Dedifferentiated amniotic fluid mesenchymal stem cell (primary cell): ENCODE data around the gene COX7B2.
A peak's percentile ranks its signal among the peaks of the same experiment; 100 is the strongest.

ENCODE experiments used
- DNase-seq: peaks from one replicate; pipeline ENCODE4 v3.0.0-alpha.2; 2016; ENCODE audit errors: extremely low spot score

Gene COX7B2

GRCh38 chr4:46889410-46889809 lies 19.6 kb downstream of the COX7B2 start:
- DNase-seq = no peak

DNA sequence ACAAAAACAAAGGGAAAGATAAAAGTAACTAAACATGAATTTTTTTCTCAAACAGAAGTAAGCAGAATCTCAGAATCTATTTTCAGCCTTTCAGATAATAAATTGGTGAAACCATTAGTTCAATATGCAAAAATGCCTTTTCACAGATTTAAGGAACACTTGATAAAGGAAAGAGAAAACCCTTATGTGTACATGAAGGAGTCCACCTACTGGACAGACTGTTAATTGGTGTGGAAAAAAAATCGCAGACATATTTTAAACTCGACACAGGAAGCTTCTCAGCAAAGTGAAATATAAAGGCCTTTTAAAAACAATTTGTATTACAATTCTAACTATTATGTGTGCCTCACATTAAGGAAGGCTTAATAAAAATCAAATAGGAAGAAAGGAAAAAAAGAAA lies 22.3 kb downstream of the COX7B2 start:
- DNase-seq = no peak

GRCh38 chr4:46878641-46879040 lies 30.4 kb downstream of the COX7B2 start:
- no peak for DNase-seq

DNA sequence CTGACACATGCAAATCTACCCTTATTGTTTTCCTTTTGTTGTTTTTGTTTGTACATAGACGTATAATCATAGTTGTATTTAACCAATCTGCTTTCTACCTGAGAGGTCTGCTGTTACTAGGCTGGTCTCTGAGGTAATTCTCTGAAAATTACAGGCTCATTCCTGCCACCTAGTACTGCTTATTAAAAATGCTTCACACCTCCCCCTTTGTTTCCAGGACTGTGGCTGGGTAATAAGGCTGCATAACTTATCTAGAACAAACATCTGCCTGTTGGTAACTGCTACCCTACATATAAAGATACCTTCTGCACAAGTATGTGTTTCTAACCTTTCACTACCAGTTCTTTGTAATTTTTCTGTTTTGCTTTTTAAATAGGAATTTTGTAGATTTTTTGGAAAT lies 34.2 kb downstream of the COX7B2 start:
- no peak for DNase-seq

GRCh38 chr4:46870411-46870810 lies 38.6 kb downstream of the COX7B2 start:
- no peak for DNase-seq

GRCh38 chr4:46856333-46856732 lies 52.7 kb downstream of the COX7B2 start:
- no peak for DNase-seq

GRCh38 chr4:46852800-46853199 lies 56.2 kb downstream of the COX7B2 start:
- no peak for DNase-seq

DNA sequence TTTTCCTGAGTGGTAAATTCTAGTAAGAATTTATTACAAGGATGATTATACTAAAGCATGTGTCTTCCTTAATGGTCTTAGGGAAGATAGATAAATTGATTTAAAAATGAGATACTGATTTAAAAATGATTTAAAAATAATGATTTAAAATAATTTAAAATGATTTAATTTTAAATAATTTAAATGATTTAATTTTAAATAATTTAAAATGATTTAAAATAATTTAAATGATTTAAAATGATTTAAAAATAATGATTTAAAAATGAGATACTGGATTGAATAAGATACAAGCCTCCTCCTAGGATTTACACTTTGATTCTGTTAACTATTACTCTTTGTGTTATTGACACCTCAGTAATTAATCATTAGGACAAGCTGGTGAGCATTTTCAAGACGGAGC lies 59.0 kb downstream of the COX7B2 start:
- no peak for DNase-seq

- DNase-seq = peak; percentile 68
These were observed 64.6 kb downstream of the COX7B2 start for GRCh38 chr4:46844325-46844917.

DNA sequence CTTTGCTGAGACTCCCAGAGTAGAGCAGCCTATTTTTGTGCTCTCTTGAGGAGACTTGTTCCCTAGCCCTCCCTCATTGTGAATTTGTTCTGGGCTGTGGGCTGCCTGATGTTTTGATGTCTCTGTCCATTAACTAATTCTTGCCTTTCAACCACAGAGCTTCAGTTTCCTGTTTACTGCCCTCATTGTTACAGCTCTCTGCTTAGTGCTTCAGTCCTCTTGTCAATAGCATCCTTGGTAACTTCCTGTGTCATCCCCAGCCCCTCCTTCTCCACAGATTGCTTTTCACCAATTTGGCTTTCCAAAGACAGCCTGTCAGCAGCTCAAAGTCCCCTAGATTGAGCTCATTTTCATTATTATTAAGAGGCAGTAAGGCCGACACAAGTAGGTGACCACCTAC lies 69.9 kb downstream of the COX7B2 start:
- DNase-seq = no peak

DNA sequence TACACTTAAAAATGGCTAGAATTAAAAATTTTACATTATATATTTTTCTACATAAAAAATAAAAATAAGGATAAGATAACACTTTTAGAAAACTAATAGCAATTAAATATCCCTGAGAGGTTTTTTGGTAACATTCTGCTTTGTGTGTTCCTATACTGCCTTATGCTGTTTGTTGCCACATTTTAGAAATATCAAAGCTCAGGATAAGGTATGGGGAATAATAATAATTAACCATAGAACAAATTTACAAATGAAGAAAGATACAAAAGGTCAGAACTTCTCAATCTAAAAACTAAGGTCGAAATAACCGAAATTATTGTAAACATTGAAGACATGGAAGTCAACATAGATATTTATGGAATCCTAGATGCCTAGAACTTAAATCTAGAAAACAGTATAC lies 71.4 kb downstream of the COX7B2 start:
- no peak for DNase-seq

- no peak for DNase-seq
These were observed 72.5 kb downstream of the COX7B2 start for GRCh38 chr4:46836584-46836983.

- no peak for DNase-seq
These were observed 78.0 kb downstream of the COX7B2 start for GRCh38 chr4:46830971-46831454.

DNA sequence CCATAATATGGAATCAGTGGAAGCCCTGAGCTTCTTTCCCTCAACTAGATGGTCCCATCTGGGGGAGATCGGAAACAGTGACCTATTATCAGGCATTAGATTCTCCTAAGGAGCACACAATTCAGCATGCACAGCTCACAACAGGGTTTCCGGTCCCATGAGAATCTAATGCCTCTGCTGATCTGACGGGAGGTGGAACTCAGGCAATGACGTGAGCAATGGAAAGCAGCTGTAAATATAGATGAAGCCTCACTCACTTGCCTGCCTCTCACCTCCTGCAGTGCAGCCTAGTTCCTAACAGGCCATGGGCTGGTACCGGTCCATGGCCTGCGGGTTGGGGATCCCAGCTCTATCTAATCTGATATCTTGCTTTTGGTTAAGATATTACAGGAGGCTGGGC lies 88.9 kb downstream of the COX7B2 start:
- no peak for DNase-seq

DNA sequence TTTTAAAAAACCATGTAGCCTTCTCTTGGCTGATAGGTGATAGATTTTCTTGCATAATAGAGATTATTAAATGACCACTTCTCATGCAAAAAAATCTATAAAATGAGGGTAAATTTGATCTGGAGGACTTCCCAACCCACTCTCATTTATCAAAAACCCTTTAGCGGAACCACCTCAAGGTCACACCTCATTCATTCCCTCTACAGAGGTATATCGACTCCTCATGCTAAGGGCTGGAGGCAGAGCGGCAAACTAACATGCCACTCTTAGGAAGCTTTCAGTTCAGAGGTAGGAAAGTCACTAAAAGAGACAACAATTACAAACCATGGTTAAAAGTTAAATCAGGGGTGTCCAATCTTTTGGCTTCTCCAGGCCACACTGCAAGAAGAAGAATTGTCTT lies 90.0 kb downstream of the COX7B2 start:
- DNase-seq = no peak

DNA sequence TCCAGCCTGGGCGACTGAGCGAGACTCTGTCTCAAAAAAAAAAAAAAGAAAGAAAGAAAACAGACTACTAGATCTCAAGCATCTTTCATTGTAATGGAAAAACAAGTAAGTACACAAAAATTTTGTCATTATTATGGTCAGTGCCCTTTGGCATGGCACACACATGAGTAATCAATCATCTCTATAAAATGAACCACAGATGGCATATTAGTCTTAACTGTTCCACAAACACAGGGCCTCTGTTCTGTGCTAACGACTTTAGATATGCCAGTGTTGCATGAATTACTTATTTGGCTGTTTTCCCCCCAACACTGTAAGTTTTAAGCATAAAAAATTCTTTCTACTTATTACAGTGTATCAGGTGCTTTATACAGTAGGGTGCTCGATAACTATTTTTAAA lies 90.4 kb downstream of the COX7B2 start:
- no peak for DNase-seq

- DNase-seq = no peak
These were observed 91.2 kb downstream of the COX7B2 start for GRCh38 chr4:46817806-46818205.

GRCh38 chr4:46804781-46805413 lies 104.1 kb downstream of the COX7B2 start:
- DNase-seq = no peak

DNA sequence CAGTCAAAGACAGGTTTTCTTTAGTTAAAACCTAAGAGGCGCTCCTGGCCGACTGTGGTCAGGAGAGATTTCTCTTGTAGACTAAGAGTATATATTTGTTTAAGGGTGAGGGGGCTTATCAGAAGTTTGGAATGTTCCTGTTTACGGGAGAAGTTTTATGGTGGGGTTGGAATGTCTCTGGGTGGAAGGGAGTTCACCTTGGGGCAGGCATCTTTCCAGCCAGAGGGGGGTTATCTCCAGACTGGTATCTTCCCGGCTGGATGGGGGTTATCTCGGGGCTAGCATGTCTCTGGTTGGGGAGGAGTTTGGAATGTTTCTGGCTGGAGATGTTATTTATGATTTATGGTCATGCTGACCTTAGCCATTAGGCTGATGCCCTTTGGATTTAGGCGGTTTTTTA lies 116.0 kb downstream of the COX7B2 start:
- no peak for DNase-seq

DNA sequence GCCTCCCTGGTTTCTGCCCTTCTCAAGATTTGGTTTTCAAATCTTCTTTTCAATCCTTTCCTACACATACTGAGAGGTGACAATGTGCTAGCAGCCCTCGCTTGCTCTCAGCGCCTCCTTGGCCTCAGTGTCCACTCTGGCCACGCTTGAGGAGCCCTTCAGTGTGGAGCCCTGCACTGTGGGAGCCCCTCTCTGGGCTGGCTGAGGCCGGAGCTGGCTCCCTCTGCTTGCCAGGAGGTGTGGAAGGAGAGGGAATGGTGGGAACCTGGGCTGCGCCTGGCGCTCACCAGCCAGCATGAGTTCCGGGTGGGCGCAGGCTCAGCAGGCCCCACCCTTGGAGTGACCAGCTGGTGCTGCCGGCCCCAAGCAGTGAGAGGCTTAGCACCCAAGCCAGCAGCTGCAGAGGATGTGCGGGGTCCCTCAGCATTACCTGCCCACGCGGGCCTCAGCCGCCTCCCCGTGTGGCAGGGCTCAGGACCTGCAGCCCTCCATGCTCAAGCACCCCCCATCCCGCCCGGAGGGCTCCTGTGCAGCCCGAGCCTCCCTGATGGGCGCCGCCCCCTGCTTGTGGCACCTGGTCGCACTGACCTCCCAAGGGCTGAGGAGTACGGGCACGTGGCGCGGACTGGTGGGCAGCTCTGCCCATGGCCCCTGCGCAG lies 127.5 kb downstream of the COX7B2 start:
- no peak for DNase-seq

GRCh38 chr4:46765465-46765864 lies 143.6 kb downstream of the COX7B2 start:
- no peak for DNase-seq

DNA sequence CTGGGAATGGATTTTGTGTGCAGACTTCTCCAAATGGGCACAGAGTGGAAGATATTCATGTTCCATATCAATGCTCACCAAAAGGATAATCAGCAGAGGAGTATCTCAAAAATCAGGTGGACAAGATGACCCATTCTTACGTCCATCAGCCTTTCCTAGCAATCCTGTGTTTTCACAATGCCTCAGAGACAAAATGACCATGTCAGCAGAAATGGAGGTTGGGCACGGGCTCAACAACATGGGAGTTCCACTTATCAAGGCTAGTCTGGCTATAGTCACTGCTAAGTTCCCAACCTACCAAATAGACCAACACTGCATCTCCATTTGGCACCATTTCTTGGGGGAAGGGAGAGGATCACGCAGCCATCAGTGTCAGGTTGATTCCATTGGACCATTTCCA lies 179.0 kb downstream of the COX7B2 start:
- no peak for DNase-seq

GRCh38 chr4:46720055-46720454 lies 189.0 kb downstream of the COX7B2 start:
- no peak for DNase-seq
